ENCODE data around the gene ULK1. TPM values are rescaled to one million over a fixed set of nuclear protein-coding genes. Genes with fewer than 3 reads are reported as not detected.

ULK1 gene
- total RNA-seq, 4 donors from 2014 or later, result 17.5 to 140 (median 28.0) TPM

GRCh38 chr12:131849700-131850553 lies 44.5 kb upstream of the ULK1 start:
- DNase-seq, result no peak
- Histone ChIP-seq H3K27me3 (peaks cover 9% of the 10 kb centered on the region), H3K36me3 (no peaks in the 10 kb centered on the region), H3K9me3 (no peaks in the 10 kb centered on the region), H3K27ac (no peak overlapping the region), H3K4me1 (no peaks in the 10 kb centered on the region), H3K4me3 (no peak overlapping the region)
- no peak for TF ChIP-seq EP300 (IDR thresholded peaks at IDR 0.05; ENCODE audit: low read depth)
- intact Hi-C loops (cut with DNase I; ENCODE audit: low total_unique reads), result no loop called here
- WGBS, 2 donors (ENCODE audit: low coverage in 1 of 2), result 85% methylated on average over 41 of the region's 47 CpGs; no CpG with 5 or more reads in 1 of the 2 donors
- in situ Hi-C loops (cut with MboI; ENCODE audit: low pct_ligation_motif_present in 1 of 4, low pct_unique_long_range_greater_than_20kb in 1 of 4, low sequenced_read_pairs in 3 of 4), result no loop called here

- peak; percentile 55 to 77 (median 64) for TF ChIP-seq CTCF (IDR thresholded peaks at IDR 0.05)
- TF ChIP-seq EP300 (IDR thresholded peaks at IDR 0.05; ENCODE audit: low read depth), result no peak
- TF ChIP-seq POLR2A (IDR thresholded peaks at IDR 0.05), result no peak
- TF ChIP-seq POLR2AphosphoS5 (IDR thresholded peaks at IDR 0.05), result no peak
- Histone ChIP-seq H3K4me1 (no peaks in the 10 kb centered on the region), H3K27me3 (peaks cover 18% of the 10 kb centered on the region), H3K36me3 (no peaks in the 10 kb centered on the region), H3K9me3 (no peaks in the 10 kb centered on the region), H3K4me3 (no peak overlapping the region), H3K27ac (no peak overlapping the region)
- in situ Hi-C loops (cut with MboI; ENCODE audit: low pct_ligation_motif_present in 1 of 4, low pct_unique_long_range_greater_than_20kb in 1 of 4, low sequenced_read_pairs in 3 of 4), result no loop called here
- intact Hi-C loops (cut with DNase I; ENCODE audit: low total_unique reads), result no loop called here
- peak; percentile 60 for DNase-seq
- 80% methylated on average over 35 of the region's 41 CpGs; no CpG with 5 or more reads in 1 of the 2 donors for WGBS, 2 donors (ENCODE audit: low coverage in 1 of 2)
These were observed 43.4 kb upstream of the ULK1 start for GRCh38 chr12:131850856-131851559.

GRCh38 chr12:131851741-131852550 lies 42.5 kb upstream of the ULK1 start:
- H3K4me1 ChIP-seq, result no peaks in the 10 kb centered on the region
- DNase-seq, result no peak
- H3K4me3 ChIP-seq, result no peak overlapping the region
- intact Hi-C loops (cut with DNase I; ENCODE audit: low total_unique reads), result no loop called here
- whole genome bisulfite sequencing, 2 donors (ENCODE audit: low coverage in 1 of 2), result 83% methylated on average over 36 of the region's 37 CpGs; no CpG with 5 or more reads in 1 of the 2 donors
- H3K9me3 ChIP-seq, result no peaks in the 10 kb centered on the region
- H3K27me3 ChIP-seq, result peaks cover 20% of the 10 kb centered on the region
- no peaks in the 10 kb centered on the region for H3K36me3 ChIP-seq
- TF ChIP-seq POLR2AphosphoS5 (IDR thresholded peaks at IDR 0.05), result no peak
- in situ Hi-C loops (cut with MboI; ENCODE audit: low pct_ligation_motif_present in 1 of 4, low pct_unique_long_range_greater_than_20kb in 1 of 4, low sequenced_read_pairs in 3 of 4), result no loop called here
- no peak overlapping the region for H3K27ac ChIP-seq

GRCh38 chr12:131852551-131853299 lies 41.7 kb upstream of the ULK1 start:
- DNase-seq, result no peak
- in situ Hi-C loops (cut with MboI; ENCODE audit: low pct_ligation_motif_present in 1 of 4, low pct_unique_long_range_greater_than_20kb in 1 of 4, low sequenced_read_pairs in 3 of 4) (no loop called here), intact Hi-C loops (cut with DNase I; ENCODE audit: low total_unique reads) (no loop called here)
- H3K4me3 ChIP-seq, result no peak overlapping the region
- TF ChIP-seq POLR2A (IDR thresholded peaks at IDR 0.05), result no peak
- no peak for TF ChIP-seq EP300 (IDR thresholded peaks at IDR 0.05; ENCODE audit: low read depth)
- no peak for TF ChIP-seq POLR2AphosphoS5 (IDR thresholded peaks at IDR 0.05)
- no peak for TF ChIP-seq CTCF (IDR thresholded peaks at IDR 0.05)
- H3K36me3 ChIP-seq, result no peaks in the 10 kb centered on the region
- no peaks in the 10 kb centered on the region for H3K9me3 ChIP-seq
- peaks cover 20% of the 10 kb centered on the region for H3K27me3 ChIP-seq
- 45 to 50% methylated on average over 1 to 24 of the region's 24 CpGs for WGBS, 2 donors (ENCODE audit: low coverage in 1 of 2)
- H3K27ac ChIP-seq, result no peak overlapping the region
- no peaks in the 10 kb centered on the region for H3K4me1 ChIP-seq
